GM19372 (cell line): ENCODE data around the gene PHF20.
"Not testable (repeated sequence)": the region's sequence is repeated elsewhere in the genome, so short reads cannot be mapped to it uniquely, and the experiment has no call there.

Experiments used
- ATAC-seq: cut with Tn5 transposase; IDR thresholded peaks from one replicate; pipeline ENCODE4 v1.9.1; 2021; ENCODE audit warnings: mild to moderate bottlenecking, low read depth, moderate library complexity; ENCODE audit not compliant: unreplicated experiment

The PHF20 gene

DNA sequence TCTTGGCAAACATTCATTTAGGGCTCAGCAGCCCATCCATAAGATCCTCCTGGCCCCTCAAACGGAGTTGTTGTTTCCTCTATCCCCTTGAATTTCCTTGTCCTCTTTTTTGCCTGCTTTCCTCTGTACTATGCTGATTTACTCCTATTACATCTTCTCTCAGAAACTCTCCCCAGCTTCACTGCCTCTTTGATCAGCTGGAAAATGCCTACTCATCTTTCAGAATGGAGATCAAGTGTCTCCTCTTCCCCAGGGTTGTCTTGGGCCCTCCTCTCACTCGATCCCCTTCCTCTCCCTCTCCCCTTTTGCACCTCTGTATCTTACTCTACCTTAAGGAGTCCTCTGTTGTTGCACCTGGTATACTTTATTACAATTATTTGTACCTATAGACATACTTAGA lies 60.2 kb downstream of the PHF20 start:
- ATAC-seq = no peak

DNA sequence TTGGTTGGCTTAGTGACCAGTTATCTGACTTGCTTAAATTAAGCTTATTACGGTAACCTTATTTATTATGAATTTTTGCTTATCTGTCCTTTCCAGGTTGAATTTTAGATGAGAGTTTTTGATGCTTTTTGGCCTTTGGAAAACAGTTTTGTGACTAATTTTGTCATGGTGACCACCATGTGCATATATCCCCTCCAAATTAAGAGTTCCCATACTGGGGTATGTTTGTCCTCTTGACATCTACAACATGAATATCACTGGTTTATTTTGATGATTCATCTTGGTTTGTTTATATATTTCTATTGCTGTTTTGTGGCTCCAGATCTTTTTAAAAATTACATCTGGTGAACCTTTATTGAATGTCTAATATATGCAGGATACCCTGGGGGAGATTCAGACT lies 61.4 kb downstream of the PHF20 start:
- no peak for ATAC-seq

DNA sequence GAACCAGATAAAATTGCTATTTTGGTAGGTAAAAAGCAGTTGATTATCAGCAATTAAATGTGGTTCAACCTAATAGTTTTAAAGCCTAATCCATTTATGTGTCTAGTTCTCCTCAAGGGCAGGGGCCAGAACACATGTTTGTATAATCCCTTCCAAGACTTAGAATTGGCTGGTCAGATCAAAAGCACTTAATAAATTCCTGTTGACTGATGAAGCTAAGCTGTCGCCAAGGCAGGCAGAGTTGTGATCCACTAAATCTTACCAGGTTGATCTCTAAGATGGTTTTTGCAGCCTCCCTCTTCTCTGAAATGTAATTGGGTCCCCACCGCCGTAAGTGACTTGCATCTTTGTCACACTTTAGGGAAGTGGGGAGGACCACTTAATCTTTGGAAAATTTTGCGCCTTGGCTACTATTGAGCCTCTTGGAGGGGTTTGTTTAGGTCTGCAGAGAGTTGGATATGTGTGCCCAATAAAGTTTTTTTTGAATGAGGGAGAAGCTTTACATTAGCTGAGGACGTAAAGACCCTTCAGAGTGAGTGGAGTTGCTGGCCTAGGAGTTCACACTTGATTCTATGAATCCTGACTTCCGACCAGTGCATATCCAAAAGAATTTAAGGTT lies 65.9 kb downstream of the PHF20 start:
- no peak for ATAC-seq

DNA sequence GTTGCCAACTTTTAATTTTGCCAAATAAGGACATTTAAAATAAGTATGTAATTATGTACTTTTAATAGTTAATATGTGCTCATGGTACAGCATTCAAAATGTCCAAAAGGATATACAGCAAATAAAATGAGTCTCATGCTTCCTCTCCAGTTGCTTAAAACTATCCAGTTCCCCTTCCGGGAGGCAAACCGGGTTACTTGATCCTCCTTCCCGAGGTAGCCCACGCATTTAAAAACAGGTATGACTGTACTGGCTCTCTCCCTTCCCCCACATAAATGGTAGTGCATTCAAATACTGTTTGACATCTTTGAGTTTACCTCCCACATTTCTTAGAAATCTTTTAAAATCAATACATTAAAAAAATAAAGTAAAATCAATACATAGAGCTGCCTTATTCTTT lies 66.4 kb downstream of the PHF20 start:
- ATAC-seq = no peak

DNA sequence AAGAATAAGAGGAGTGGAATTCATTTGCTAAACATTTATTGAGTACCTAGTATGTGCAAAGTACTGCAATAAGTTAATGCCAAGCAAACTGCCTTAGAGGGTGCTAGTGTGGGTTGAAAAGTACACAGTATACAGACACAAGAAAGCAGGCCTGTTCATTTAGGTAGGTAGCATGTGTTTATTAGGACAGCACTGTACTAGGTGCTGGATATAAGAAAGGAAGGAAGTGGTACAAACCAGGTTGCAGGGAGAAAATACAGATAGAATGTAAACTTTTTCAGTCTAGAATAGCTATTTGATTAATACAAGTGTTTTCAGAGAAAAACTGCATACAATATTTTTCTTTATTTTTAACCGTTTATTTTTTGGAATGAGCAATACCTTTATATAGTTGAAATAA lies 68.1 kb downstream of the PHF20 start:
- no peak for ATAC-seq

DNA sequence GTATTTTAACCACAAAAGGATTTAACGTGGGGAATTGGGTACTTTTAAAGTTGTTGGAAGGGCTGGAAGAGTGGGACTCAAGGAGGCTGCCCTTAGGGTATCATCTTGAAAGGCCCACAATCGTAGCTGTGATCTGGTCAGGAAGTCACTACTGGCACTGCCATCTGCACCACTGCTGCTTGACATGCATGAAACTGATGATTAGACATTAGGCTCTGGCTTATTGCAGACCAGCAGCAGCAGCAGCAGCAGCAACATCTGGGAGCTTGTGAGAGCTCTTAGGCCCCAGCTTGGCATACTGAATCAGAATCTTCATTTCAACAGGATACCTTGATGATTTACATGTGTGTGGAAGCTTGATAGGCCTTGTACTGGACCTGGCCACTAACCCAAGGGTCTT lies 68.6 kb downstream of the PHF20 start:
- no peak for ATAC-seq

DNA sequence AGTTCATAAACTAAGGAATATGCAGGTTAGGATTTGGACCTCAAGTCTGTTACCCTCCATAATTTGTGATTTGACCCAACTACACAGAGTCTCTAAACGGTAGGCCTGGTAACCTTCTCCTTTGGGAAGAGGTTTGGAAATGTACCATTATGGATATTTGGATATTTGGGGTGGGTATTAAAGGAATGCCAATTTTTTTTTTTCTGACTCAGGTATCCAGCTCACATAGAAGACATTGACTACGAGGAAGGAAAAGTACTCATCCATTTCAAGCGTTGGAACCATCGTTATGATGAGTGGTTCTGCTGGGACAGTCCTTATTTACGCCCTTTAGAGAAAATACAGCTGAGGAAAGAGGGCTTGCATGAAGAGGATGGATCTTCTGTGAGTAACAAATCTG lies 70.5 kb downstream of the PHF20 start:
- no peak for ATAC-seq

DNA sequence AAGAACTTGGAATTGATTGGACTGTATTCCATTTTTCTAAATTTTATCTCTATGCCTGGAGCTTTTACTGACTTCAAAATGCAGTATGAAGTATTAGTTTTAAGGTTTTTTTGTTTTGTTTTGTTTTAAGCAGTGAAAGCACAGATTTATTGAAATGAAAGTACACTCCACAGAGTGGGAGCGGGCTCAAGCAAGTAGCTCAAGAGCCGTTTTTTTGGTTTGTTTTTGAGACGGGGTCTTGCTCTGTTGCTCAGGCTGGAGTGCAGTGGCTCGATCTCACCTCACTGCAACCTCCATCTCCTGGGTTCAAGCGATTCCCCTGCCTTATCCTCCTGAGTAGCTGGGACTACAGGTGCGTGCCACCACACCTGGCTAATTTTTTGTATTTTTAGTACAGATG lies 72.1 kb downstream of the PHF20 start:
- not testable (repeated sequence) for ATAC-seq

DNA sequence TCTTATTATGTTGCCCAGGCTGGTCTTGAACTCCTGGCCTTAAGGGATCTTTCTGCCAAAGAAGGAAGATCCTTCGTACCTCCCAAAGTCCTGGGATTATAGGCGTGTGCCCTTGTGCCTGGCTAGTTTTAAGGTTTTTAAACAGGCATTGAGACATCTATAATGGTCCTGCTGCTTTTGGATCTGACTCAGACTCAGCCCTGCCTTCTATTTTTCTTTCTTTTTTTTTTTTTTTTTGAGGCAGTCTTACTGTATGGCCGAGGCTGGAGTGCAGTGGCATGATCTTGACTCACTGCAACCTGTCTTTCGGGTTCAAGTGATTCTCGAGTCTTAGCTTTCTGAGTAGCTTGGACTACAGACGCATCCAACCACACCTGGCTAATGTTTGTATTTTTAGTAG lies 73.7 kb downstream of the PHF20 start:
- no peak for ATAC-seq

DNA sequence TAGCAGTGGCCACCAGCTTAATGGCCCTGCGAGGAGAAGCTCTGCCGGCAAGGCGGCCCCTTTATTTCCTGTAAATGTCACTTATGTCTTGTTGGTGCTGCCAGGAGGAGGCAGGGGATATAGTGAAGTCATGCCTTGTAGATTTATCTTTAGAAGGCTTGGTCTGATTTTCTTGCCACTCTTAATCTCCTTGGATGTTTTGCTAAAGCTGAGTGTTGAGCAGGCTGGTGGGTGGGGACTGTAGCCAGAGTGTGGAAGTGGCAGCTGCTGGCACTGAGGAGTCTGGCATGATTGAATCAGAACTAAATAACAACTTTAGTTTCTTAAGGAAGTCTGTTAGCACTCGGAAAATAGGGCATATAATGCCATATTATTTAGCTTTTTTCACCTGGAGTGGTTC lies 77.9 kb downstream of the PHF20 start:
- no peak for ATAC-seq

DNA sequence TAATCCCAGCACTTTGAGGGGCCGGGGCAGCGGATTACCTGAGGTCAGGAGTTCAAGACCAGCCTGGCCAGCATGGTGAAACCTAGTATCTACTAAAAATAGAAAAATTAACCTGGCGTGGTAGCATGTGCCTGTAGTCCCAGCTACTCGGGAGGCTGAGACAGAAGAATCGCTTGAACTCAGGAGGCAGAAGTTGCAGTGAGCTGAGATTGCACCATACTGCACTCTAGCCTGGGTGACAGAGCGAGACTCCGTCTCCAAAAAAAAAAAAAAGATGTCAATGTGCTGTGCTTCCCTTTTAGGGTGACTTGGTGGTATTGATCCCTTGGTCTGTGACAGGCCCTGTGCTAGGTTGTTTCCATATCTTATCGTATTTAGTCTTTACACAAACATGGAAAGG lies 79.8 kb downstream of the PHF20 start:
- ATAC-seq = not testable (repeated sequence)

DNA sequence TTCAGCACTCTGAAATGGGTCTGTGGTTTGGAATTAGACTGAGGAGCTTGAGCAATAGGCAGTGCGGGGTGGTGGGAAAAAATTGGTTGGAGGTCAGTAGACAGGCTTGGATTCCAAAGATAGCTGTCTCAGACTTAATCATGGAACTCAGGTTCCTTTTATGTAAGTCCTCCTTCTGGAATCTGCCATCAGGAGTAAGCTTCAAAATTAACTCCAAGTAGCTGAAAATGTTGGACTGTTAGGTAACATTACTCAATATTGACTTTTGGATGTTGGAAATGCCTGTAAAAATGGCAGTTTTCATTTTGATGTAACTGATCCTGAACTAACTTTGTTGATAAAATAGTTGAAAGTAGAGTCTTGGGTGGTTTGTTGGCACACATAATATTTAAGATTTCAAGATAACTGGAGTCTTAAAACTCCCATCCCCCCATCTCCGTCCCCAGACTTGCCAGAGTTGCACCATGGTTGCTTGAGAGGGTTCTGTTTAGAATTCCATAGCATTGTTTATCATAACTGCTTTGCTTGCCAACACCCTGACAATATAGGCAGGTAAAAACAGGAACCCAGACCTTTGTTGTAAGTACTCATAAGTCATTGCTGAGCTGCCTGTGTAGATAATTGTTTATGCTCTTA lies 83.0 kb downstream of the PHF20 start:
- no peak for ATAC-seq

DNA sequence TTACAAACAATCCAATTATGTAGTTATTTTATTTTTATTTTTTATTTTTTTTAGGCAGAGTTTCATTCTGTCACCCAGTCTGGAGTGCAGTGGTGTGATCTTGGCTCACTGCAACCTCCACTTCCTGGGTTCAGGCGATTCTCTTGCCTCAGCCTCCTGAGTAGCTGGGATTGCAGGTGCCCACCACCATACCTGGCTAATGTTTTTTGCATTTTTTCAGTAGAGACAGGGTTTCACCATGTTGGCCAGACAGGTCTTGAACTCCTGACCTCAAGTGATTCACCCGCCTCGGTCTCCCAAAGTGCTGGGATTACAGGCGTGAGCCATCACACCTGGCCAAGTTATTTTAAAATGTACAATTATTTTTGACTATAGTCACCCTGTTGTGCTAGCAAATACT lies 83.8 kb downstream of the PHF20 start:
- ATAC-seq = not testable (repeated sequence)

DNA sequence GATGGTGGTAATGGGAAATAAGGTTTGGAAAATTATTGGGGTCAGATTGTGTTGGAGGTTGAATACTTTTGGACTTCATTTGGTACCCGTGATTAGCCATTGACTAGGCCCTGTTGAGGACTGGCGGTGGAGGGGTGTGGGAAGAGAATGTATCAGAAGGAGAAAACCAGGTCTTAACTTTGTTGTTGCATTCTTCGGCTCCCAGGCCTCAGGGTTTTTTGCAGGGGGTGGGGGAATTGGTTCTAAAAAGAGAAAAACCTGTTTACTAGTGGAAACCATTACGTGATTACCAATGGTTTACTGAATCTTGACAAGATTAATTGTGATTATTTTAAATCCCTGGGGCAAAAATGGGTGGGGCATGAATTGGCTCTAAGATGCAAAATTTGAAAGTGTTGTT lies 85.1 kb downstream of the PHF20 start:
- no peak for ATAC-seq

DNA sequence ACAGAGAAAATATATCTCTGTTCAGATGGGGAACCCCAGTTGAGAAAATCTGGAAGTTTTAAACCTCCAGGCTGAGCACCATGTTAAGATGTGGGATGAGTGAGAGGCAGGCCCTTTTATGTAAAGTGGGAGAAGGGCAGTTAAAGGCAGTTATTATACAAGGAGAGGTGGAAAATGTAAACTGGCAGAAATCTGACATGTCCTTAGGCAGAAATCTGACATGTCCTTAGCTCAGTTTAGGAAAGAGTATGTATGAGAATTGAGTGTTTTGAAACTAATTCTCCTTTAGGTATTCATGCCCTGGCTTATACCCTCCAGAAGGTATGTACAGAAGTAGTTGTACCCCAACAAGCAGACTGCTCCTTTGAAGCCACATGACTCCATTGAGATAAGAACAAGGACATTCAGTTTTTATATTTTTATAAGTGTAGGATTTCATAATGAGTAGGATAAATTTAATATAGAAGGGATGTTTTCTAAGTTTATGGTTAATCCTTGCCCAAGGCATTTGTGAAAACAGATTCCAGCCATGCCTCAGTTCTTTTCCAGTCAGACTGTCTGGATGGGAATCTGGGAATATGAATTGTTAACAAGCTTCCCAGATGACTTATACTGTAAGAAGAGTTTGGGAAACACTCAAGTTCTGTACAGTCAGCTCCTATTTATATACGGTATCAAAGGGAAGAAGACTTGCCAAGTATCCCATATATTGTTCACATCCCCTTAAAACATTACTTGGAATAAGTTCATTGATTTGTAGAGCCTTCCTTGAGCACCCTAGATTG lies 94.8 kb downstream of the PHF20 start:
- no peak for ATAC-seq

DNA sequence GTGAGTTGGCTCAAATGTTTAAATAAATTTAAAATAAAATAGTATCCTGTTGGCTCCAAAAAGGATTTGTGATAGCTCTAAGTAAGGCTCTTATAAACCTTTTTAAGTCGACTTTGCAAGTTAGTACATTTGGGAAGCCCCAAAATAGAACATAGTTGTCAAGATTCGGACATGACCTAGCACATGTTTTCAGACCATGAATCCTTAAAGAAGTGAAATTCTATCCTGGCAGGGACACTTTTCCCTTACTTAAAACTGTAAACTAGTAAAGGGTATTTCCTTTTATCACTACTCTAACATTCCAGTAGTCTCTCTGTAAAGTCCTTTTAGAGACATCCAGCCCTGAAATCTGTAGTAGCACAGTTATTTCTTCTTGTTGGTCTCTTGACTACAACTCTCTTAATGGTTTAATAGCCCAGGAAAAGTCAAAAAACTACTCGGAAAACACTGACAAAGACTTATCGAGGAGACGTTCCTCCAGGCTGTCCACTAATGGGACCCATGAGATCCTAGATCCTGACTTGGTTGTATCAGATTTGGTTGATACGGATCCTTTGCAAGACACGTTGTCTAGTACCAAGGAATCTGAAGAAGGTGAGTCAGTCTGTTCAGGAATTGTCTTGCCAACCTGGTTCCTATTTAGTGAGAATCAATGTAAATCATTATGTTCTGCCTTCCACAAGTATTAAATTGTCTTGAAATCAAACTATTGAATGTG lies 98.9 kb downstream of the PHF20 start:
- ATAC-seq = no peak

DNA sequence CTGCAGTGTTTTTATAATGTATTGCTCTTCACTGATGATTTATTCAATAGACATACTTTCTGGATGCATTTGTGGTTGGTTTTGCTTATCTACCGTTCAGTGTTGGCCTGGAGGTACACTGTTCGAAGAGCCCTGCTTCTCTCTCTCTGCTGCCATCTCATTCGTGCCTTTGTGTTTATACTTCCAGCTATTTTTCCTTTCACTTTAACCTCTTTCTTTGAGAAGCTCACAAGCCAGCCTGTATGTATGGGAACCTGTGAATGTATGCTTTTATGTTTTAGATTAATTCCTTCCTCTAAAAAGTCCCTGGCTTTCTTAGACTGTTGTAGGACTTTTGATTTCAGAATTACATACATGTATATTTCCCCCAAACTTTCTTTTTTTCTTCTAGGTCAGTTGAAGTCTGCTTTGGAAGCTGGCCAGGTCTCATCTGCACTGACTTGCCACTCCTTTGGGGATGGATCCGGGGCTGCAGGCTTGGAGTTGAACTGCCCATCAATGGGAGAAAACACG lies 99.5 kb downstream of the PHF20 start:
- no peak for ATAC-seq

DNA sequence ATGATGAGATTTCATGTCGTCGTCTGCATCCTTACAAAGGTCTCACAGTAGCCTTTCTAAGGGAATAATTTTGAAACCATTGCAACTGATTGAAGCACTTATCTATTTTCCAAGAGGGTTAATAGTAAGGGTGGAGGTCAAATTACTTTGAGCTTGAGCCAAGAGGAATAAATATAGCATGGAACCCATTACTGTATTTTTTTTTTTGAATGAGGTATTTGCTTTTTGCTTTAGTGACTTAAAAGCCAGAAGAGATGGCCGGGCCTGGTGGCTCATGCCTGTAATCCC lies 104.2 kb downstream of the PHF20 start:
- no peak for ATAC-seq

DNA sequence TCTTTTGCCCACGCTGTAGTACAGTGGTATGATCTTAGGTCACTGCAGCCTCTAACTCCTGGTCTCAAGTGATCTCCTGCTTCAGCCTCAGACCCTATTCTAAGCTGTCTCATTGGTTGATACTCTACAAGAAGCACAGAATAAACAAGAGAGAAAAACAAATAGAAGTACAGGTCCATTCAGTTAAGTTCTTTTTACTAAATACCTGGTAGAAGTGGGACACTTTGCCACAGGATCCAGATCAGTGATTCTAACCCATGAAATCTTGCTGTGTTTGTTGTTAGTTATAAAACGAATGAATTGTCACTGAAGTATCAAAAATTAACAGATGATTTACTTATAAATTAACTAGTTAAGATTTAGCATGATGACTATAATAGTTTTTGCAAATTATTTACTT lies 105.8 kb downstream of the PHF20 start:
- no peak for ATAC-seq

DNA sequence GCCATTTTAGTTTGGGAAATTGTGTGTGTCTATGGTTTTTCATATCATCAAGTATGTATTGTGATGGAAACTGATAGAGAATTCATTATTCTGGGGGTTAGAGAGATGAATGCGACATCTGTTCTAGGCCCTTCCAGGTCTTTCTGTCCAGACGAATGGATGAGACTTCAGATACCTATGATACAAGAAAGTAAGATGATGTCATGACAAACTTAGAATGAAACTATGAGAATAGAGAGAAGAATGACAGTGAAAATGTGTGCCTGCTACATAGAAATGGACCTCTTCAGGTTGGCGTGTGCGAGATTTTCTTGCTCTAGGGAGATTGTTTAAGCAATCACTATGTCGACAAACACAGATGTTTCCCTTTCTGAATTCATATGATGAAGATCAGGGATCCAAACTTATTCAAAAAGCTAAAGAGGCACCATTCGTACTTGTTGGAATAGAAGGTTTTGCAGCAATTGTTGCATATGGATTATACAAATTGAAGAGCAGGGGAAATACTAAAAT lies 106.4 kb downstream of the PHF20 start:
- ATAC-seq = no peak

DNA sequence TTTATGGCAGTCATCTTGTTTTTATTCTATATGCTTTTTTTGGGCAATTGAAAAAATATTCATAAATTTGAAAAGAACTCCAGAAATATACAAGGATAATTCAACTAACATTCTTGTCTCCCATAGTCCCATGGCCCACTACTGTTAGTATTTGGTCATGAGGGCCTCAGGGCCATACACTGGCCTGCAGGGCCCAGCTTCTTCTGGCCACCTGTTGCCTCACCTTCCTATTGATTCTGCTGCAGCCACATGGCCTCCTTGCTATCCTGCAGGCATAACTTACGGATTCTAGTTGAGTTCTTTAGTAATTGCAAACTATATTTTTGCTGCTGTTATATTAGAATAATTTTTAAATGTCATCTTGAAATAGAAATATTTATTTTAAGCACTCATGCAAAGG lies 109.9 kb downstream of the PHF20 start:
- no peak for ATAC-seq
